Adrenal gland (tissue), 5 donors: ENCODE data around the gene ARMH1.

Experiments used
- CTCF ChIP-seq, 6 experiments: fragments of 450-650 bp in 4 of 6; fragments of 200-600 bp in 2 of 6; sonication (generic) in 1 of 6; IDR thresholded peaks; 1 replicate in 5 of 6; 2 replicates in 1 of 6; pipeline versions ENCODE4 v1.5.1 to v1.8.0; 2016 to 2021; ENCODE audit warnings: antibody characterized with exemption in 6 of 6, mild to moderate bottlenecking in 2 of 6, moderate library complexity in 1 of 6
- POLR2A ChIP-seq, 2 donors: fragments of 450-650 bp; IDR thresholded peaks; one replicate each; pipeline ENCODE4 v1.6.1; 2017; ENCODE audit warnings: antibody characterized with exemption in 2 of 2, mild to moderate bottlenecking in 2 of 2, moderate library complexity in 1 of 2
- donor health status: DM: no; HTN: no; CAD: no.

- TF ChIP-seq CTCF (IDR thresholded peaks at IDR 0.05) (no peak), POLR2A (IDR thresholded peaks at IDR 0.05) (no peak)
Measured at GRCh38 chr1:44634606-44635189, 39.8 kb upstream of the ARMH1 start.
